Measurements from ENCODE around the gene PCNX1.
"Not testable (repeated sequence)": the region's sequence is repeated elsewhere in the genome, so short reads cannot be mapped to it uniquely, and the experiment has no call there.

The PCNX1 gene

GRCh38 chr14:71121711-71122110, 214.5 kb downstream of the PCNX1 start:
- DNase-seq (ENCODE audit: low spot score): no peak
- no peak for TF ChIP-seq CTCF (IDR thresholded peaks at IDR 0.05; ENCODE audit: extremely low read depth, insufficient read depth, missing control alignments)
- in situ Hi-C loops (cut with MboI; ENCODE audit: low pct_unique_long_range_greater_than_20kb, low sequenced_read_pairs, unreplicated experiment): no loop called here

GRCh38 chr14:71122866-71123565, 215.8 kb downstream of the PCNX1 start:
- in situ Hi-C loops (cut with MboI; ENCODE audit: low pct_unique_long_range_greater_than_20kb, low sequenced_read_pairs, unreplicated experiment): no loop called here
- DNase-seq (ENCODE audit: low spot score): no peak
- no peak for TF ChIP-seq CTCF (IDR thresholded peaks at IDR 0.05; ENCODE audit: extremely low read depth, insufficient read depth, missing control alignments)

- DNase-seq (ENCODE audit: low spot score): no peak
- TF ChIP-seq CTCF (IDR thresholded peaks at IDR 0.05; ENCODE audit: extremely low read depth, insufficient read depth, missing control alignments): no peak
- in situ Hi-C loops (cut with MboI; ENCODE audit: low pct_unique_long_range_greater_than_20kb, low sequenced_read_pairs, unreplicated experiment): no loop called here
These were observed 216.4 kb downstream of the PCNX1 start for GRCh38 chr14:71123579-71124135.

- in situ Hi-C loops (cut with MboI; ENCODE audit: low pct_unique_long_range_greater_than_20kb, low sequenced_read_pairs, unreplicated experiment): loop anchor here (10.0 kb wide), 1 partner anchor 625 kb away; no protein-coding TSS in a partner anchor
- DNase-seq (ENCODE audit: low spot score): not testable (repeated sequence)
These were observed 222.6 kb downstream of the PCNX1 start for GRCh38 chr14:71129716-71130490.

- in situ Hi-C loops (cut with MboI; ENCODE audit: low pct_unique_long_range_greater_than_20kb, low sequenced_read_pairs, unreplicated experiment): loop anchor here (10.0 kb wide), 1 partner anchor 624 kb away; no protein-coding TSS in a partner anchor
- no peak for TF ChIP-seq CTCF (IDR thresholded peaks at IDR 0.05; ENCODE audit: extremely low read depth, insufficient read depth, missing control alignments)
- DNase-seq (ENCODE audit: low spot score): no peak
These were observed 223.4 kb downstream of the PCNX1 start for GRCh38 chr14:71130491-71131179.

GRCh38 chr14:71133296-71133695, 226.0 kb downstream of the PCNX1 start:
- no peak for TF ChIP-seq CTCF (IDR thresholded peaks at IDR 0.05; ENCODE audit: extremely low read depth, insufficient read depth, missing control alignments)
- in situ Hi-C loops (cut with MboI; ENCODE audit: low pct_unique_long_range_greater_than_20kb, low sequenced_read_pairs, unreplicated experiment): loop anchor here (10.0 kb wide), 1 partner anchor 622 kb away; no protein-coding TSS in a partner anchor
- no peak for DNase-seq (ENCODE audit: low spot score)

All from GM13977 (cell line).